ENCODE results near the gene CTBP2. TPM values are rescaled to one million over a fixed set of nuclear protein-coding genes. Genes with fewer than 3 reads are reported as not detected.
A peak's percentile ranks its signal among the peaks of the same experiment; 100 is the strongest.

Gene CTBP2
- total and polyA plus RNA-seq, 8 donors: 21.4 to 60.8 (median 31.1) TPM

DNA sequence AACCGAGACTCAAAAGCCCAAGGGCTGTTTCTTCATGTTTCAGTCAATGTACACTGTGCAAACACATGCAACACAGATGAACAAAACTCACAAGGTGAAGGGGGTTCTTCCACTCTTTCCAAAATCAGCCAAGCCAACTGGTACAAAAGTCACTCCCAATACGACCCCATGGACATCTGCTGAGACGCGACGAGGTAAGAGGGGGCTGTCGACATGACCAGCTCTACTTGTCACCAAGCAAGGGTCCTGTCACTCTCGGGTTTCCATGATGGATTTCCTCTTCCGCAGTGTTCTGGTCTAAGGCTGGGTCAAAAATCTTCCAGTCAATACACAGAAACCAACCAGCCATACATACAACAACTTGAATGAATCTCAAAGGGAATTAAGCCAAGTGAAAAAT, 37.8 kb downstream of the CTBP2 start:
- Histone ChIP-seq H3K27ac (peak overlapping the region in 2 of 4 donors; percentile 88 to 93), H3K4me3 (no peak overlapping the region), H3K4me1 (peaks cover 58 to 63% (median 61%) of the 10 kb centered on the region in 3 donors), H3K36me3 (no peaks in the 10 kb centered on the region), H3K9me3 (no peaks in the 10 kb centered on the region), H3K27me3 (no peaks in the 10 kb centered on the region)
- 90 to 93% methylated on average over 8 of the region's 8 CpGs for WGBS, 2 donors
- DNase-seq (no peak), ATAC-seq (no peak), FAIRE-seq (no peak)
- intact Hi-C loops (cut with DNase I): no loop called here
- TF ChIP-seq CTCF (IDR thresholded peaks at IDR 0.05): no peak

- no peaks in the 10 kb centered on the region for H3K36me3 ChIP-seq
- no peaks in the 10 kb centered on the region for H3K9me3 ChIP-seq
- FAIRE-seq (no peak), DNase-seq (peak in 3 of 6 donors; percentile 56 to 73 (median 67)), ATAC-seq (peak in 3 of 4 donors; percentile 6 to 35 (median 25))
- peak in 1 of 4 donors; percentile 14 for TF ChIP-seq CTCF (IDR thresholded peaks at IDR 0.05)
- no peak overlapping the region for H3K4me3 ChIP-seq
- peak overlapping the region; percentile 3 to 54 (median 28) for H3K27ac ChIP-seq
- WGBS, 2 donors: 40 to 49% methylated on average over 8 of the region's 8 CpGs
- intact Hi-C loops (cut with DNase I): no loop called here
- peaks cover 68 to 79% (median 74%) of the 10 kb centered on the region in 3 donors for H3K4me1 ChIP-seq
- H3K27me3 ChIP-seq: no peaks in the 10 kb centered on the region
These were observed 39.4 kb downstream of the CTBP2 start for GRCh38 chr10:125121003-125121402.

- DNase-seq: no peak
- H3K27me3 ChIP-seq: no peaks in the 10 kb centered on the region
- WGBS, 2 donors: 83 to 85% methylated on average over 11 of the region's 11 CpGs
- no peak overlapping the region for H3K4me3 ChIP-seq
- no peak for ATAC-seq
- TF ChIP-seq CTCF (IDR thresholded peaks at IDR 0.05): no peak
- intact Hi-C loops (cut with DNase I): no loop called here
- peak overlapping the region in 3 of 4 donors; percentile 3 to 54 (median 14) for H3K27ac ChIP-seq
- H3K4me1 ChIP-seq: peaks cover 74 to 87% (median 76%) of the 10 kb centered on the region in 3 donors
- no peaks in the 10 kb centered on the region for H3K9me3 ChIP-seq
- H3K36me3 ChIP-seq: no peaks in the 10 kb centered on the region
- no peak for FAIRE-seq
These were observed 40.2 kb downstream of the CTBP2 start for GRCh38 chr10:125120053-125120710.

GRCh38 chr10:125118701-125119100, 41.7 kb downstream of the CTBP2 start:
- intact Hi-C loops (cut with DNase I): no loop called here
- Histone ChIP-seq H3K9me3 (no peaks in the 10 kb centered on the region), H3K27ac (peak overlapping the region; percentile 57 to 79 (median 65)), H3K4me3 (no peak overlapping the region), H3K36me3 (no peaks in the 10 kb centered on the region), H3K27me3 (no peaks in the 10 kb centered on the region), H3K4me1 (peaks cover 69 to 83% (median 70%) of the 10 kb centered on the region in 3 donors)
- ATAC-seq (no peak), DNase-seq (no peak), FAIRE-seq (no peak)
- 73 to 81% methylated on average over 10 of the region's 10 CpGs for WGBS, 2 donors
- TF ChIP-seq CTCF (IDR thresholded peaks at IDR 0.05): no peak

DNA sequence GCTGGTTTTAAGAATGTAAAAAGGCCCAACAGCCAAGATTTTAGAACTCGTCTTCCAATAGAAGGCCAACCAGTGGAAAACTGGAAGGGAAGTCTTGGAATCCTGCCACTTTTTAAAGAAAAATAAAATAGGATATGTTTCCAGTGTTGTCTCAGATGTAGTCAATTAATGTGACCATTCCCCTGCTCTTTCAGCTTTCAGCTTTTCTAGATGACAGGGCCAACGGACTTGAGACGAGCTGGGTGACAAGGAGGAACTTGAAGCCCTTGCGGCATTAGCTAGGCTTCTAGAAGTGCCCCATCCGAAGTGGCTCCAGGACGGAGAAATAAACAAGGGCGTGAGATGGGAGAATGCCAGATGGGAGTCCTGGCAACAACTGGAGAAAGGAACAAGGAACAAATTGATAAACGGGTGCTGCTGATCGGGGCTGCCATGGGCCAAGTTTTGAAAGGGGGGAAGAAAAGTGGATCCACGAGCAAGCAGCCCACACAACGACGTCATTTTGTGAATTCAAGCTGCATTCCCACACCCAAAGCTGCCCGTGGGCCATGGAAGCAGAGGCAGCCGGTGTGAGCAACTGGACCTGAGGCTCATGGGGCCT, 42.3 kb downstream of the CTBP2 start:
- peak overlapping the region; percentile 57 to 79 (median 65) for H3K27ac ChIP-seq

More for the DNA sequence above, 42.3 kb downstream of the CTBP2 start:
- TF ChIP-seq CTCF (IDR thresholded peaks at IDR 0.05): no peak
- no peaks in the 10 kb centered on the region for H3K27me3 ChIP-seq
- WGBS, 2 donors: 14% methylated on average over 14 of the region's 14 CpGs
- intact Hi-C loops (cut with DNase I): no loop called here
- H3K36me3 ChIP-seq: no peaks in the 10 kb centered on the region
- peak in 4 of 6 donors; percentile 65 to 77 (median 72) for DNase-seq
- no peak overlapping the region for H3K4me3 ChIP-seq
- peak; percentile 34 for FAIRE-seq
- H3K9me3 ChIP-seq: no peaks in the 10 kb centered on the region
- H3K4me1 ChIP-seq: peaks cover 68 to 80% (median 71%) of the 10 kb centered on the region in 3 donors
- peak; percentile 47 to 61 (median 54) for ATAC-seq
